Liver (tissue), 3 donors: ENCODE results near the gene SHB.

Source experiments
- ATF3 ChIP-seq: IDR thresholded peaks from 2 replicates; pipeline ENCODE4 v1.6.1; 2016; ENCODE audit warnings: antibody characterized with exemption
- CTCF ChIP-seq: fragments of 150-350 bp; IDR thresholded peaks from 2 replicates; pipeline ENCODE4 v1.5.1; 2017; ENCODE audit warnings: improper control_type of control experiment, low read depth, low read length; ENCODE audit not compliant: missing input control
- FOXA2 ChIP-seq: IDR thresholded peaks from 2 replicates; pipeline ENCODE4 v1.6.1; 2016; ENCODE audit warnings: antibody characterized with exemption
- GABPA ChIP-seq, 2 donors: IDR thresholded peaks in 1 of 2; conservative IDR thresholded peaks in 1 of 2; 2 replicates each; pipeline ENCODE4 v1.6.1; 2016; ENCODE audit warnings: antibody characterized with exemption in 2 of 2, mild to moderate bottlenecking in 1 of 2, moderate library complexity in 1 of 2
- HNF4G ChIP-seq: IDR thresholded peaks from 2 replicates; pipeline ENCODE4 v1.6.1; 2016; ENCODE audit warnings: antibody characterized with exemption
- MAX ChIP-seq: IDR thresholded peaks from 2 replicates; pipeline ENCODE4 v1.6.1; 2016; ENCODE audit warnings: antibody characterized with exemption
- NR2F2 ChIP-seq: IDR thresholded peaks from 2 replicates; pipeline ENCODE4 v1.6.1; 2016; ENCODE audit warnings: antibody characterized with exemption
- RAD21 ChIP-seq, 2 donors: IDR thresholded peaks; 2 replicates each; pipeline ENCODE4 v1.6.1; 2016; ENCODE audit warnings: antibody characterized with exemption in 2 of 2, mild to moderate bottlenecking in 2 of 2
- RXRA ChIP-seq, 2 donors: IDR thresholded peaks; 2 replicates each; pipeline ENCODE4 v1.6.1; 2017 to 2018; ENCODE audit warnings: antibody characterized with exemption in 2 of 2, mild to moderate bottlenecking in 1 of 2
- SP1 ChIP-seq: IDR thresholded peaks from 2 replicates; pipeline ENCODE4 v1.6.1; 2018; ENCODE audit warnings: antibody characterized with exemption, mild to moderate bottlenecking
- TAF1 ChIP-seq: conservative IDR thresholded peaks from 2 replicates; pipeline ENCODE4 v1.6.1; 2016; ENCODE audit warnings: antibody characterized with exemption, mild to moderate bottlenecking
- donor health status: healthy.
- donor health status: healthy.

DNA sequence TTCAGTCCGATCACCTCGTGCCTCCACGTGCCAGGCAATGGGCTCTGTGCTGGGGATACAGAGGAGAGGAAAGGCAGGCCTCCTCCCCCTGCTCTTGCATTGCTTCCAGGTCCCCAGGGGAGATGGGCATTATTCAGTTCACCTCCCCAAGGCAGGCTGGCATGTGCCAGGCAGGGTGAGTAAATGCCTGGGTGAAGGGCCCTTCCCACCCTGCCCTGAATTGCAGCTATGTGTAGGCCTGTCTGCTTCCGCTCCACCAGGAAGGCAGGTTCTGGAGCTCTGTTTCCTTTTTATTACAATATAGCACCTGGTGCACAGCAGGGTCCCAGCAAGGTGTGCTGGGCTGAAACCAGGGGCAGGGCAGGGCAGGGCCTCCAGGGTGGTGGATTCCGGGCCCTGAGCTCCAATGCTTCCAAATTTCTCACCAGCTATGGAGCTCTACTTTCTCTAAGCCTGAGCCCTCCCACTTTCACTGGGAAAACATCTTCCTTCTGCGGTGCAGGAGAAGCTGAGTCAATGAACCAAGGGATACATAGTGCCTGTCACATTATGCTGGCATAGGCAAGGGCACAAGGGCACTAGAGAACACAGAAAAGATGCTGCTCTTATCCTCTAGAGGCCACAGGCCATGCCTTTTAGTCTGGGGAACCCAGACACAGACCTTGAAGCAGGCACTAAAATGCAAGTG, 42.0 kb downstream of the SHB start:
- TF ChIP-seq CTCF (no peak), GABPA (IDR thresholded peaks at IDR 0.05 in 1 of 2, conservative IDR thresholded peaks at IDR 0.05 in 1 of 2) (no peak), RXRA (IDR thresholded peaks at IDR 0.05) (no peak), RAD21 (IDR thresholded peaks at IDR 0.05) (no peak), MAX (no peak), TAF1 (no peak), NR2F2 (no peak), SP1 (no peak), ATF3 (no peak), FOXA2 (no peak), HNF4G (no peak)
